HUES48 (cell line): ENCODE measurements around the gene DCK.

ENCODE experiments used
- H3K27ac ChIP-seq: one replicate; pipeline ENCODE4 v1.7.0; 2013; ENCODE audit warnings: low read depth, low read length, inconsistent platforms
- H3K27me3 ChIP-seq: 2 replicates; pipeline ENCODE4 v1.6.1; 2013; ENCODE audit warnings: mild to moderate bottlenecking, low read length; ENCODE audit not compliant: control insufficient read depth, insufficient read depth
- H3K36me3 ChIP-seq: 2 replicates; pipeline ENCODE4 v1.6.1; 2013; ENCODE audit warnings: low read length; ENCODE audit not compliant: control insufficient read depth, insufficient read depth
- H3K4me1 ChIP-seq: 2 replicates; pipeline ENCODE4 v1.6.1; 2013; ENCODE audit warnings: mild to moderate bottlenecking, low read length; ENCODE audit not compliant: control insufficient read depth, insufficient read depth
- H3K4me3 ChIP-seq: 2 replicates; pipeline ENCODE4 v1.5.1; 2013; ENCODE audit warnings: mild to moderate bottlenecking, low read depth, low read length
- H3K9ac ChIP-seq: 2 replicates; pipeline ENCODE4 v1.6.1; 2013; ENCODE audit warnings: mild to moderate bottlenecking, low read depth, low read length, moderate library complexity
- H3K9me3 ChIP-seq: 2 replicates; pipeline ENCODE4 v1.6.1; 2013; ENCODE audit warnings: low read length; ENCODE audit not compliant: control insufficient read depth, insufficient read depth

Gene DCK

DNA sequence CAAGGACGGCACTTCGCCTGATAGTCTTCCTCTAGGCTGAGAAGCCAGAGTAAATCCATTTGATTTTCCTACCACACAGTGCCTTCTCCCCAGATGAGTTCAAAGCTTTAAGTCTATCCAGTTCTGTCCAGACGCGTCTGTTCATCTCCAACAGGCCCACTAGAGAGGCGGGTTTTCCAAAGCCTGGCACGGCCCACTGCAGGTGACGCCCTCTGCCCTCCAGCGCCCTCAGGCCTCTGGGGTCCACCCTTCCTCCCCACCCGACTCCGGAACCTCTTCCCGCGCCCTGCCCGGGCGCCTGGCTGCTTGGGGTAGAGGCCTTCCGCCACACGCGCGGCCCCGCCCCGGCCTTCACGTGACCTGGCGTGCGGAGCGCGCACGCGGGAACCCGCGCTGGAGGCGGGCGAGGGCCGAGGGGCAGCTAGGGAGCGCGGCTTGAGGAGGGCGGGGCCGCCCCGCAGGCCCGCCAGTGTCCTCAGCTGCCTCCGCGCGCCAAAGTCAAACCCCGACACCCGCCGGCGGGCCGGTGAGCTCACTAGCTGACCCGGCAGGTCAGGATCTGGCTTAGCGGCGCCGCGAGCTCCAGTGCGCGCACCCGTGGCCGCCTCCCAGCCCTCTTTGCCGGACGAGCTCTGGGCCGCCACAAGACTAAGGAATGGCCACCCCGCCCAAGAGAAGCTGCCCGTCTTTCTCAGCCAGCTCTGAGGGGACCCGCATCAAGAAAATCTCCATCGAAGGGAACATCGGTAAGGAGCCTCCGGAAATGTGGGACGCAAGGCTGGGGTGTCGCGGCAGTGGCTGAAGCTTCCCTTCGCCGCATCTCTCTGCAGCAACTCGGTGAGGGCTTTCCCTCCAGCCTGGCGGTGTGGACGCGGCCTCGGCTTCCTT, at the start of gene DCK:
Gene DCK (plus strand): TSS at position 469 of the 888 bp plus-strand sequence. CDS start 187 bp downstream, at position 656.
- H3K9ac ChIP-seq: peak within 1 kb of the TSS; percentile 97
- H3K27ac ChIP-seq: peak within 1 kb of the TSS; percentile 93
- H3K36me3 ChIP-seq: peaks cover 10% of the 10 kb centered on the region
- H3K27me3 ChIP-seq: no peaks in the 10 kb centered on the region
- peak within 1 kb of the TSS; percentile 99 for H3K4me3 ChIP-seq
- no peaks in the 10 kb centered on the region for H3K9me3 ChIP-seq
- peaks cover 26% of the 10 kb centered on the region for H3K4me1 ChIP-seq

DNA sequence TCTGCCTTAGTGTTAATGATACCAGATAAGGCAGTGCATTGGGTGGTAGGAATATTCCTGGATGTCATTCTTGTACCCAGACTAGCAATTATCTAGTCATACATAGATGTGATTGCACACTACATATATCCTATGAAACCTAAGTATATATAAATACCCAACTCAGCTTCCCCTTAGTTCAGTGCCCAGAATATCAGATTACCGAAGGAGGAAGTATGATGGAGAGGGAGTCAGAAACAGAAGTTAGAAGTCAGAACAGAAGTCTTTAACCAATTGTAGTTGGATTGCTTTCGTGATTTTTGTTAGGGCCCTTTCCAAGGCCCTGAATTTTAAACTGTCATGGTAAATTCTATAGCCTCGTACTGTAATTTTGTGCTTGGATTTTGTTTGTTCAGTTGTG, 48.4 kb upstream of the DCK start:
- no peak overlapping the region for H3K27ac ChIP-seq
- H3K4me3 ChIP-seq: no peak overlapping the region
- H3K9ac ChIP-seq: no peak overlapping the region
- no peaks in the 10 kb centered on the region for H3K36me3 ChIP-seq
- H3K4me1 ChIP-seq: peaks cover 23% of the 10 kb centered on the region
- H3K9me3 ChIP-seq: no peaks in the 10 kb centered on the region
- no peaks in the 10 kb centered on the region for H3K27me3 ChIP-seq

GRCh38 chr4:70945452-70946055, 47.9 kb upstream of the DCK start:
- Histone ChIP-seq H3K9ac (no peak overlapping the region), H3K27ac (no peak overlapping the region), H3K4me1 (peaks cover 25% of the 10 kb centered on the region), H3K9me3 (no peaks in the 10 kb centered on the region), H3K36me3 (no peaks in the 10 kb centered on the region), H3K27me3 (no peaks in the 10 kb centered on the region), H3K4me3 (no peak overlapping the region)

DNA sequence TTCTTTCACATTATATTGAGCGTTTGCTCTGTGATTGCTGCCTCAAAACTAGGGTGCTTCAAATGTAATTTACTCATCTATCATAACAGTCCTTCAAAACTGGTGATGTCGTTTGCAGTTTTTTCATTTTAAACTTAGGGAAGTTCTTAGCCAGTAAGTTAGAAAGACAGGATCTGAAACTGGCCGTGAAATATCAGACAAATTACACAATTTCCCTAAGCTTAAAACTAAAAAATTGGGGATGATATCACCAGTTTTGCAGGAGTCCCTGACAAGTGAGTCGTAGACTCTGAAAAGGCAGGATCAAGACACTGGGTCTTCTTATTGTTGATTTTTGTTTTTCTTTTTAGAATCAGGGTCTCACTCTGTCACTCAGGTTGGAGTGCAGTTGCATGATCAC, 46.5 kb upstream of the DCK start:
- Histone ChIP-seq H3K27ac (peak overlapping the region; percentile 14), H3K4me3 (no peak overlapping the region; the same call in 1 of the 2 replicates), H3K9ac (no peak overlapping the region), H3K36me3 (no peaks in the 10 kb centered on the region), H3K4me1 (peaks cover 30% of the 10 kb centered on the region), H3K27me3 (no peaks in the 10 kb centered on the region), H3K9me3 (no peaks in the 10 kb centered on the region)

DNA sequence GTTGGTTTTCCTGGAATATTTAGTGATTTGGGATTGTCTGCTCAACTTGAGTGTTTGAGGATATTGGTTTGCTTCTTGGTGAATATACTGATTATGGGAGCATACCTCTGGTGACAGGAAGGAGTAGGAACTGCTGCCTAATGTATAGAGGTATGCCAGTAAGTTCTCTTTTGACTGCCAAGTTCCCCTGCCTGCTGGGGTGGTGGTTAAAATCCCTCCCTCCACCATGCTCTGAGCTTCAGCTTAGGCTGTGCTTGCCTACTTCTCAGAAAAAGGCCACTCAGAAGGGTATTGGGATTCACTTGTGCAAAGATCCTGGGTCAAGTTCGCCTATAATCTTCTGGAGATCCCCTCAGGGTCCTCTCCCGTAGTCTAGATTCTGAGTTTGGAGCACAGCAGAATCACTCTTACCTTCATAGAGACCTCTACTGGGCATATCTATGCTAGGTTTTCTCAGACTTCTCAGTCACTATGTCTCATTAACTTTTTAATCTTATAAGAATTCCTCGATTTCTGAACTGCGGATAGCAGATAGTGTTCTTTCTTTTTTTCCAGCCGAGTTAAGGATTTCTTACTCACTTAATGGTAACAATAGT, 44.7 kb upstream of the DCK start:
- H3K27me3 ChIP-seq: no peaks in the 10 kb centered on the region
- H3K4me3 ChIP-seq: no peak overlapping the region
- no peak overlapping the region for H3K27ac ChIP-seq
- H3K9ac ChIP-seq: no peak overlapping the region
- no peaks in the 10 kb centered on the region for H3K36me3 ChIP-seq
- peaks cover 30% of the 10 kb centered on the region for H3K4me1 ChIP-seq
- H3K9me3 ChIP-seq: no peaks in the 10 kb centered on the region

DNA sequence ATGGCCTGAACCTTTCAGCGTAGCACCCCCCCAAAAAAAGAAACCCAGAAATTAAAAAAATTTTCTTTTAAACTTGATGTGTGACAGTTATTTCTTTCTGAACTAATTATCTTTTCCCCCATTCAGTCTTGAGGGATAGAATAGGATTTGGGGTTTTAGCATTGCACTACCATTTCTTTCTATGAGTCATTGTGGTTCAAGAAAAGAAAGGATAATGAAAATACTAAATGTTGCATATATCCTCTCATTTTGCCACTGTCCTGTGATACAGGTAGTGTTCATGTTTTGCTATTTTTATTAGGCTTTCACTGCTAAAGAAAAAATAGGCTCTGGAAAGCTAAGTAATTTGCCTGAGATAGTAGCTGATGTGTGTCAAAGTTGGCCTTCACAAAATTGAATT, 39.4 kb upstream of the DCK start:
- no peaks in the 10 kb centered on the region; the same call in 1 of the 2 replicates for H3K36me3 ChIP-seq
- H3K27ac ChIP-seq: no peak overlapping the region
- no peaks in the 10 kb centered on the region for H3K27me3 ChIP-seq
- H3K9me3 ChIP-seq: no peaks in the 10 kb centered on the region
- no peak overlapping the region for H3K9ac ChIP-seq
- H3K4me3 ChIP-seq: no peak overlapping the region
- H3K4me1 ChIP-seq: peaks cover 14% of the 10 kb centered on the region; the same call in 1 of the 2 replicates

DNA sequence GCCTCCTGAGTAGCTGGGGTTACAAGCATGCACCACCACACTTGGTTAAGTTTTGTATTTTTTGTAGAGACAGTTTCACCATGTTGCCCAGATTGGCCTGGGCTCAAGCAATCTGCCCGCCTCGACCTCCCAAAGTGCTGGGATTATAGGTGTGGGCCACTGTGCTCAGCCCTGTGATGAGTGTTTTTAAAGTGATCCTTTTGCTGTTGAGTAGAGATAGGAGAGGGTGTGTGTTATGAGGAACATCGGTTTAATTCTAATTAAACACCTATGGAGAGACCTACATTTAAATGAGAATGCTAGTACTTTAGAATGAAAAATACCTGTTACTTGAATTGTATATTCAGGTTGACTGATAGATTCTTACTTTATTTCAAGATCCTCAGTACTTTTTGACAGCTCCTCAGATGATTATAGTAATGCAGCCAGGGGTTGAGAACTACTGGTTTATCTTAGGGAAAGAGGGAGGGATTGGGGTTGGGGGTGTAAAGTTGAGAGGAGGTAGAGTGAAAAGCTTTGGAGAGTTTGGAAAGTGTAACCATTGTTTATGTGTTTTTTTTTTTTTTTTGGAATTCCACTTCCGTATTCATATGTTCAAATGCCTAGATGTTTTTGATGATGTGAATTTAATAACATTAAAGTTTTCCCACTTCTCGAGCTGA, 36.8 kb upstream of the DCK start:
- no peak overlapping the region for H3K4me3 ChIP-seq
- H3K4me1 ChIP-seq: peaks cover 7% of the 10 kb centered on the region; the same call in 1 of the 2 replicates
- no peak overlapping the region for H3K9ac ChIP-seq
- H3K9me3 ChIP-seq: no peaks in the 10 kb centered on the region
- H3K27me3 ChIP-seq: no peaks in the 10 kb centered on the region
- no peak overlapping the region for H3K27ac ChIP-seq
- H3K36me3 ChIP-seq: peaks cover 22% of the 10 kb centered on the region

DNA sequence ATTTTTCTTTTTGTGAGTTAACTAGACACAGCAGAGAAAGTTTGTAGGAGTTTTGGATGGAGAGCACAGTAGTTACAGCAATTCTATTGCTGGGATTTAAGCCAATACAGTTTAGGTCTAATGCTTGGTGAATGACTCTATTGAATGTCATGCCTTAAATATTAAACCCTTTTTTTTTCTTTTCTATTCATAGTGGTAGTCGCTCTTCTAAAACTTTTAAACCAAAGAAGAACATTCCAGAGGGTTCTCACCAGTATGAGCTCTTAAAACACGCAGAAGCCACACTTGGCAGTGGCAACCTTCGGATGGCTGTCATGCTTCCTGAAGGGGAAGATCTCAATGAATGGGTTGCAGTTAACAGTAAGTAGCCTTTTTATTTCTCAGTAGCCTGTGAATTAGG, 34.8 kb upstream of the DCK start:
- Histone ChIP-seq H3K4me1 (peaks cover 7% of the 10 kb centered on the region; the same call in 1 of the 2 replicates), H3K4me3 (no peak overlapping the region), H3K27ac (no peak overlapping the region), H3K9me3 (no peaks in the 10 kb centered on the region), H3K36me3 (peaks cover 27% of the 10 kb centered on the region), H3K9ac (no peak overlapping the region), H3K27me3 (no peaks in the 10 kb centered on the region)

- H3K4me3 ChIP-seq: no peak overlapping the region
- no peaks in the 10 kb centered on the region for H3K27me3 ChIP-seq
- H3K9ac ChIP-seq: no peak overlapping the region
- no peaks in the 10 kb centered on the region for H3K4me1 ChIP-seq
- no peaks in the 10 kb centered on the region for H3K9me3 ChIP-seq
- H3K27ac ChIP-seq: no peak overlapping the region
- H3K36me3 ChIP-seq: peaks cover 30% of the 10 kb centered on the region
Measured at GRCh38 chr4:70969076-70969475, 24.4 kb upstream of the DCK start.

DNA sequence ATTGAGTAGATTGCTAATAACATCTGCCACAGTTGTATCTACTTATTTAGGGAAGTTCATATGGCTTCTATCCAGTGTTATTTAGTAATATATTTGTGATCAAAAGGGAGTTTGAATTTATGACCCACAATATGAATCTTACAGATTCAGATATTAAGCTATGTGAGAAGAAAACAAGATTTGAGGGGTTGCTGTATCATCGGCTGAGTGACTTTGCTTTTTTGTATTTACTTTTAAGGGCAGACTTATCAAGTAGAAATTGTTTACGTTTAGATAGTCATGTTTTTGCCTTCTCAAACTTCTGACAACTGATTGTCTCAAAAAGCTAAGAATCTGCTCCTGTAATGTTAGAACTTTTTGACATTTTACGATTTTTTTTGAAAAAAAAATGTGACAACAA, 17.2 kb upstream of the DCK start:
- no peak overlapping the region for H3K27ac ChIP-seq
- H3K4me1 ChIP-seq: 0 out of 2 replicates have a peak, but pooled peaks cover 2% of the 10 kb centered on the region
- no peaks in the 10 kb centered on the region for H3K9me3 ChIP-seq
- peaks cover 40% of the 10 kb centered on the region for H3K36me3 ChIP-seq
- no peaks in the 10 kb centered on the region for H3K27me3 ChIP-seq
- H3K9ac ChIP-seq: no peak overlapping the region
- no peak overlapping the region for H3K4me3 ChIP-seq
